K562 (cell line): ENCODE results near the gene GPR32. TPM values are rescaled to one million over a fixed set of nuclear protein-coding genes. Genes with fewer than 3 reads are reported as not detected.

Experiments used
- COPS2 ChIP-seq: fragments of 450-650 bp; conservative IDR thresholded peaks from 2 replicates; pipeline ENCODE4 v1.6.1; 2016; ENCODE audit warnings: mild to moderate bottlenecking, moderate library complexity
- FOXA1 ChIP-seq: fragments of 450-650 bp; IDR thresholded peaks from 2 replicates; pipeline ENCODE4 v1.6.1; 2016; ENCODE audit warnings: mild to moderate bottlenecking, borderline replicate concordance
- HDAC6 ChIP-seq: IDR thresholded peaks from 2 replicates; pipeline ENCODE4 v1.6.1; 2012; ENCODE audit warnings: low read depth, mild to moderate bottlenecking, control low read depth, inconsistent platforms, low read length, moderate library complexity
- KDM5B ChIP-seq: fragments of 200-600 bp; sonication (generic); IDR thresholded peaks from 2 replicates; pipeline ENCODE4 v1.6.1; 2012; ENCODE audit warnings: low read depth, mild to moderate bottlenecking, moderate library complexity, low read length, control low read depth, inconsistent platforms; ENCODE audit not compliant: insufficient replicate concordance
- NFRKB ChIP-seq: fragments of 450-650 bp; IDR thresholded peaks from 2 replicates; pipeline ENCODE4 v1.6.1; 2016; ENCODE audit warnings: low read depth
- POLR2H ChIP-seq: IDR thresholded peaks from 2 replicates; pipeline ENCODE4 v1.6.1; 2016; ENCODE audit warnings: missing genetic modification characterization, low read depth, mild to moderate bottlenecking, control low read depth, missing compliant biosample characterization, moderate library complexity
- RHOXF2B ChIP-seq: fragments of 250-450 bp; sonication (Bioruptor Pico); conservative IDR thresholded peaks from 2 replicates; pipeline ENCODE4 v1.5.1; 2021
- TFAM ChIP-seq: fragments of 250-450 bp; sonication (Bioruptor Pico); conservative IDR thresholded peaks from 2 replicates; pipeline ENCODE4 v1.5.0; 2021; ENCODE audit warnings: mild to moderate bottlenecking, moderate library complexity
- TGIF2 ChIP-seq: sonication (generic); formaldehyde crosslinking; IDR thresholded peaks from 2 replicates; pipeline ENCODE4 v1.8.1; 2022; ENCODE audit warnings: mild to moderate bottlenecking, missing genetic modification reagents, moderate library complexity
- ZBTB1 ChIP-seq: sonication (generic); formaldehyde crosslinking; IDR thresholded peaks from 2 replicates; pipeline ENCODE4 v1.8.1; 2023; ENCODE audit warnings: missing genetic modification reagents, low read depth, mild to moderate bottlenecking, borderline replicate concordance
- ZNF589 ChIP-seq: fragments of 200-800 bp; sonication (Bioruptor generic); IDR thresholded peaks from 2 replicates; pipeline ENCODE4 v1.6.1; 2016; ENCODE audit warnings: low read depth, missing genetic modification characterization, missing compliant biosample characterization
- polyA plus RNA-seq, 8 experiments: library from polyadenylated mRNA; depleted of rRNA in 4 of 8; stranded (reverse) in 5 of 8; unstranded in 3 of 8; fragments of >200 nt; fragmentation: Nextera tagmentation in 2 of 8; fragmentation: Illumina TruSeq in 1 of 8; extraction: Ambion mirVana in 2 of 8; extraction: Trizol in 1 of 8; gene quantifications; 2 replicates each; pipeline versions ENCODE4 v1.2.1 to v1.2.3, GENCODE V29; 2011 to 2014; ENCODE audit warnings: inconsistent platforms in 1 of 8, missing spikeins in 1 of 8
- total RNA-seq, 7 experiments: library from RNA; depleted of rRNA in 6 of 7; stranded (reverse); fragments of >200 nt in 6 of 7; fragmentation: Illumina TruSeq in 2 of 7; extraction: Trizol in 2 of 7; gene quantifications; 2 replicates each; pipeline versions ENCODE4 v1.2.1 to v1.2.3, GENCODE V29; 2011 to 2021; ENCODE audit warnings: low replicate concordance in 1 of 7
- TF ChIP-seq, protein P1 (sequence below): IDR thresholded peaks from 2 replicates; pipeline ENCODE4 v1.6.1; 2011; ENCODE audit warnings: borderline replicate concordance, low read depth, mild to moderate bottlenecking, moderate library complexity, low read length; ENCODE audit not compliant: insufficient read depth, poor library complexity, severe bottlenecking
- TF ChIP-seq, protein P2 (sequence below): sonication (generic); formaldehyde crosslinking; IDR thresholded peaks from 2 replicates; pipeline ENCODE4 v1.9.0; 2022; ENCODE audit warnings: mild to moderate bottlenecking, missing genetic modification reagents
- TF ChIP-seq, protein P3 (sequence below): sonication (generic); formaldehyde crosslinking; IDR thresholded peaks from 2 replicates; pipeline ENCODE4 v1.8.0; 2022; ENCODE audit warnings: mild to moderate bottlenecking, missing genetic modification reagents
- TF ChIP-seq, protein P4 (sequence below): fragments of 250-450 bp; sonication (Bioruptor Pico); IDR thresholded peaks from 2 replicates; pipeline ENCODE4 v1.9.0; 2021; ENCODE audit warnings: mild to moderate bottlenecking, inconsistent platforms
- TF ChIP-seq, protein P5 (sequence below): IDR thresholded peaks from 2 replicates; pipeline ENCODE4 v1.6.1; 2012; ENCODE audit warnings: low read depth, low read length, improper control_type of control experiment, borderline replicate concordance

GPR32 gene
- total and polyA plus RNA-seq, 9 of the 15 experiments (the other 6 are each of a cell fraction or from before 2014, with no cell fraction given), result not detected

DNA sequence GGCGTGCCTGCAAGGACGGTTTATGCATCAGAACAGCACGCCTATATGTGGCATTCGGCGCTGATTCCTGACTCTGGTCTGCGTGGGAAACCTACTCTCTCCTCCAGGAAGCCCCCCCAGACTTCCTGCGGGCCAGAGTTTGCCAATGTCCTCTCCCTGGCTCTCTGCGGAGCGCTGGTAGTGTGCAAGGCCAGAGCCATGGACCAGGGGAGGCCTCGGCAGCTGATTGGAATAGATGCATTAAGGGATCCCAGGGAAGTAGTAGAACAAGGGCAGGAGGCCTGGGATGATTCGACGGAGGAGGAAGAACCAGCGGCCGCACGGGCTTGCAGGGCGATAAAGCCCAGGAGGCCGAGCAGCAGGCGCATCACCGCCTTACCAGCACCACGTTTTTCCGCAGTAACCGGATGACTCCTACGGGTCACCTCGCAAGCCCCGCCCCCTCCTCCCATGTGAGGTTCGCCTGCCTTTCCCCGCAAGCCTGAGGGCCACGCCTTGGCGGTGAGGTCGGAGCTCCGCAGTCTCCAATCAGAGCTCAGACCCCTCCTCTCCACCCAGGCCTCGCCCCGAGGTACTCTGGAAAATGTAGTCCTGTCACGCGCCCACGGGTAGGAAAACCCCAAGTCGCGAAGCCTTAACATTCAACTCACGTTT, 42.1 kb upstream of the GPR32 start (continued):
- TF ChIP-seq TFAM (no peak), HDAC6 (no peak), KDM5B (peak; percentile 80), ZBTB1 (CRISPR knock-in tag) (no peak), RHOXF2B (CRISPR knock-in tag) (no peak), NFRKB (no peak; the same call in 1 of the 2 replicates), POLR2H (tag) (peak; percentile 64; the same call in 1 of the 2 replicates), COPS2 (no peak), TGIF2 (CRISPR knock-in tag) (no peak), ZNF589 (CRISPR knock-in tag) (no peak), FOXA1 (no peak)
- TF ChIP-seq, protein P1, sequence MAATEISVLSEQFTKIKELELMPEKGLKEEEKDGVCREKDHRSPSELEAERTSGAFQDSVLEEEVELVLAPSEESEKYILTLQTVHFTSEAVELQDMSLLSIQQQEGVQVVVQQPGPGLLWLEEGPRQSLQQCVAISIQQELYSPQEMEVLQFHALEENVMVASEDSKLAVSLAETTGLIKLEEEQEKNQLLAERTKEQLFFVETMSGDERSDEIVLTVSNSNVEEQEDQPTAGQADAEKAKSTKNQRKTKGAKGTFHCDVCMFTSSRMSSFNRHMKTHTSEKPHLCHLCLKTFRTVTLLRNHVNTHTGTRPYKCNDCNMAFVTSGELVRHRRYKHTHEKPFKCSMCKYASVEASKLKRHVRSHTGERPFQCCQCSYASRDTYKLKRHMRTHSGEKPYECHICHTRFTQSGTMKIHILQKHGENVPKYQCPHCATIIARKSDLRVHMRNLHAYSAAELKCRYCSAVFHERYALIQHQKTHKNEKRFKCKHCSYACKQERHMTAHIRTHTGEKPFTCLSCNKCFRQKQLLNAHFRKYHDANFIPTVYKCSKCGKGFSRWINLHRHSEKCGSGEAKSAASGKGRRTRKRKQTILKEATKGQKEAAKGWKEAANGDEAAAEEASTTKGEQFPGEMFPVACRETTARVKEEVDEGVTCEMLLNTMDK, result no peak
- TF ChIP-seq, protein P2, sequence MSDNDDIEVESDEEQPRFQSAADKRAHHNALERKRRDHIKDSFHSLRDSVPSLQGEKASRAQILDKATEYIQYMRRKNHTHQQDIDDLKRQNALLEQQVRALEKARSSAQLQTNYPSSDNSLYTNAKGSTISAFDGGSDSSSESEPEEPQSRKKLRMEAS (CRISPR knock-in tag), result peak; percentile 94
- TF ChIP-seq, protein P3, sequence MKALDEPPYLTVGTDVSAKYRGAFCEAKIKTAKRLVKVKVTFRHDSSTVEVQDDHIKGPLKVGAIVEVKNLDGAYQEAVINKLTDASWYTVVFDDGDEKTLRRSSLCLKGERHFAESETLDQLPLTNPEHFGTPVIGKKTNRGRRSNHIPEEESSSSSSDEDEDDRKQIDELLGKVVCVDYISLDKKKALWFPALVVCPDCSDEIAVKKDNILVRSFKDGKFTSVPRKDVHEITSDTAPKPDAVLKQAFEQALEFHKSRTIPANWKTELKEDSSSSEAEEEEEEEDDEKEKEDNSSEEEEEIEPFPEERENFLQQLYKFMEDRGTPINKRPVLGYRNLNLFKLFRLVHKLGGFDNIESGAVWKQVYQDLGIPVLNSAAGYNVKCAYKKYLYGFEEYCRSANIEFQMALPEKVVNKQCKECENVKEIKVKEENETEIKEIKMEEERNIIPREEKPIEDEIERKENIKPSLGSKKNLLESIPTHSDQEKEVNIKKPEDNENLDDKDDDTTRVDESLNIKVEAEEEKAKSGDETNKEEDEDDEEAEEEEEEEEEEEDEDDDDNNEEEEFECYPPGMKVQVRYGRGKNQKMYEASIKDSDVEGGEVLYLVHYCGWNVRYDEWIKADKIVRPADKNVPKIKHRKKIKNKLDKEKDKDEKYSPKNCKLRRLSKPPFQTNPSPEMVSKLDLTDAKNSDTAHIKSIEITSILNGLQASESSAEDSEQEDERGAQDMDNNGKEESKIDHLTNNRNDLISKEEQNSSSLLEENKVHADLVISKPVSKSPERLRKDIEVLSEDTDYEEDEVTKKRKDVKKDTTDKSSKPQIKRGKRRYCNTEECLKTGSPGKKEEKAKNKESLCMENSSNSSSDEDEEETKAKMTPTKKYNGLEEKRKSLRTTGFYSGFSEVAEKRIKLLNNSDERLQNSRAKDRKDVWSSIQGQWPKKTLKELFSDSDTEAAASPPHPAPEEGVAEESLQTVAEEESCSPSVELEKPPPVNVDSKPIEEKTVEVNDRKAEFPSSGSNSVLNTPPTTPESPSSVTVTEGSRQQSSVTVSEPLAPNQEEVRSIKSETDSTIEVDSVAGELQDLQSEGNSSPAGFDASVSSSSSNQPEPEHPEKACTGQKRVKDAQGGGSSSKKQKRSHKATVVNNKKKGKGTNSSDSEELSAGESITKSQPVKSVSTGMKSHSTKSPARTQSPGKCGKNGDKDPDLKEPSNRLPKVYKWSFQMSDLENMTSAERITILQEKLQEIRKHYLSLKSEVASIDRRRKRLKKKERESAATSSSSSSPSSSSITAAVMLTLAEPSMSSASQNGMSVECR (CRISPR knock-in tag), result no peak
- TF ChIP-seq, protein P4, sequence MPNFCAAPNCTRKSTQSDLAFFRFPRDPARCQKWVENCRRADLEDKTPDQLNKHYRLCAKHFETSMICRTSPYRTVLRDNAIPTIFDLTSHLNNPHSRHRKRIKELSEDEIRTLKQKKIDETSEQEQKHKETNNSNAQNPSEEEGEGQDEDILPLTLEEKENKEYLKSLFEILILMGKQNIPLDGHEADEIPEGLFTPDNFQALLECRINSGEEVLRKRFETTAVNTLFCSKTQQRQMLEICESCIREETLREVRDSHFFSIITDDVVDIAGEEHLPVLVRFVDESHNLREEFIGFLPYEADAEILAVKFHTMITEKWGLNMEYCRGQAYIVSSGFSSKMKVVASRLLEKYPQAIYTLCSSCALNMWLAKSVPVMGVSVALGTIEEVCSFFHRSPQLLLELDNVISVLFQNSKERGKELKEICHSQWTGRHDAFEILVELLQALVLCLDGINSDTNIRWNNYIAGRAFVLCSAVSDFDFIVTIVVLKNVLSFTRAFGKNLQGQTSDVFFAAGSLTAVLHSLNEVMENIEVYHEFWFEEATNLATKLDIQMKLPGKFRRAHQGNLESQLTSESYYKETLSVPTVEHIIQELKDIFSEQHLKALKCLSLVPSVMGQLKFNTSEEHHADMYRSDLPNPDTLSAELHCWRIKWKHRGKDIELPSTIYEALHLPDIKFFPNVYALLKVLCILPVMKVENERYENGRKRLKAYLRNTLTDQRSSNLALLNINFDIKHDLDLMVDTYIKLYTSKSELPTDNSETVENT (CRISPR knock-in tag), result 0 out of 2 replicates have a peak, but pooled peaks have one; percentile 69
- TF ChIP-seq, protein P5, sequence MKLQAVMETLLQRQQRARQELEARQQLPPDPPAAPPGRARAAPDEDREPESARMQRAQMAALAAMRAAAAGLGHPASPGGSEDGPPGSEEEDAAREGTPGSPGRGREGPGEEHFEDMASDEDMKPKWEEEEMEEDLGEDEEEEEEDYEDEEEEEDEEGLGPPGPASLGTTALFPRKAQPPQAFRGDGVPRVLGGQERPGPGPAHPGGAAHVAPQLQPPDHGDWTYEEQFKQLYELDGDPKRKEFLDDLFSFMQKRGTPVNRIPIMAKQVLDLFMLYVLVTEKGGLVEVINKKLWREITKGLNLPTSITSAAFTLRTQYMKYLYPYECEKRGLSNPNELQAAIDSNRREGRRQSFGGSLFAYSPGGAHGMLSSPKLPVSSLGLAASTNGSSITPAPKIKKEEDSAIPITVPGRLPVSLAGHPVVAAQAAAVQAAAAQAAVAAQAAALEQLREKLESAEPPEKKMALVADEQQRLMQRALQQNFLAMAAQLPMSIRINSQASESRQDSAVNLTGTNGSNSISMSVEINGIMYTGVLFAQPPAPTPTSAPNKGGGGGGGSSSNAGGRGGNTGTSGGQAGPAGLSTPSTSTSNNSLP, result no peak
